ENCODE measurements around the gene OVCA2. TPM values are rescaled to one million over a fixed set of nuclear protein-coding genes. Genes with fewer than 3 reads are reported as not detected.

OVCA2 gene
- total RNA-seq, 1 experiment from 2014 or later = 42.5 TPM

DNA sequence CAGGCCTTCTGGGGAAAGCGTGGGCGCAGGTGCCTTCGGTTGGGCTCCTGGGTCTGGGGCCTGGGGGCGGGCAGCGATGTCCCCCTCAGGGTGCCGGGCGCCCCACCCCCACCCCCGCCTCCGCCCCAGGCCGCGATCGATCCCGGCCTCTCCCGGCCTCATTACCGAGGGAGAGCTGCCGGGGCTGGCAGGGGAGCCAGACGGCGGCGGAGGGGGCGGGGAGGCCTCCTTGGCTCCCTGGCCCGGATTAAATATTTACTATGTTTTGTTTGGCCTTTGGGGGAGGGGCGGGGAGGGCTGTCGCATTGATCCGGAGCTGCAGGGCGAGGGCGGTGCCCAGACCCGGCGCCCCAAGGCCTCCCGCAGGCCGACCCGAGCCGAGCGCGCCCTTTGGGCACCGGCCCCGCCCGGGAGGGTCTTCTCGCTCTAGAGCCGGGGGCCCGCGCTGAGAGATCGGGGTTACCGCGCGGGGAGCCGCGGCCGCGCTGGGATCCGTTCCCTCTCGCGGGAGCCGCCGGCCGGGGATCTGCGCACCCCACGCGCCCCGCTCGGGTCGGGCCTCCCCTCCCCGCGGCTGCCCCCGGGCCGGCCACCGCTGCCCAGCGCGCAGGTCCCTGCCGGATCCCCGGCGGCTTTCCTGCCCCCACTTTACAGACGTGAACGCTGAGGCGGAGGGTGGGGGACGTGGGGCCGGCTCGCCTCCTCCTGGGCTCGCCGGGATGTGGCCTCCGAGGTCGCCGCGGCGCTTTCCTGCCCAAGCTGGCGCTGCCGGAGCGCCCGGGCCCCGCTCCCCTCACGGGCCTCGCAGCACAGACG lies 43.7 kb upstream of the OVCA2 start:
- Histone ChIP-seq H3K36me3 (ENCODE audit: control insufficient read depth, insufficient read depth, low read length) (no peaks in the 10 kb centered on the region), H3K27me3 (ENCODE audit: control insufficient read depth, insufficient read depth, low read length) (no peaks in the 10 kb centered on the region), H3K4me1 (ENCODE audit: control insufficient read depth, insufficient read depth, low read length) (peaks cover 13% of the 10 kb centered on the region; the same call in 1 of the 2 replicates), H3K27ac (ENCODE audit: low read length) (no peak overlapping the region), H3K9me3 (ENCODE audit: control insufficient read depth, insufficient read depth, low read depth, low read length) (no peaks in the 10 kb centered on the region), H3K4me3 (ENCODE audit: low read depth in 2 of 2, low read length in 2 of 2) (peak overlapping the region; percentile 29)
- POLR2A ChIA-PET = interaction anchor here (0.6 kb wide), 1 partner anchor 281 kb away, joined by 3 read pairs; no protein-coding TSS in a partner anchor
- CTCF ChIA-PET = no interaction called here
- in situ Hi-C loops (cut with HindIII; ENCODE audit: low pct_unique_long_range_greater_than_20kb, low sequenced_read_pairs) = no loop called here
- ATAC-seq = peak; percentile 22; the same call in 1 of the 2 replicates
- intact Hi-C loops (cut with micrococcal nuclease; ENCODE audit: unreplicated experiment) = no loop called here
- DNase-seq (ENCODE audit: low read depth, low spot score) = no peak
- no TSS peak for BruUV-seq (replicated peaks)
- no peak for TF ChIP-seq REST (IDR thresholded peaks at IDR 0.05; ENCODE audit: insufficient read depth in 1 of 2, low read depth in 2 of 2, low read length in 1 of 2)
- TF ChIP-seq CTCF (IDR thresholded peaks at IDR 0.05) = no peak
- no peak for TF ChIP-seq POLR2AphosphoS5 (IDR thresholded peaks at IDR 0.05; ENCODE audit: low read depth, low read length)
- TF ChIP-seq SIN3A (IDR thresholded peaks at IDR 0.05; ENCODE audit: borderline replicate concordance, insufficient read depth, low read depth, low read length) = no peak
- TF ChIP-seq TCF7L2 (IDR thresholded peaks at IDR 0.05; ENCODE audit: low read depth, low read length) = no peak

DNA sequence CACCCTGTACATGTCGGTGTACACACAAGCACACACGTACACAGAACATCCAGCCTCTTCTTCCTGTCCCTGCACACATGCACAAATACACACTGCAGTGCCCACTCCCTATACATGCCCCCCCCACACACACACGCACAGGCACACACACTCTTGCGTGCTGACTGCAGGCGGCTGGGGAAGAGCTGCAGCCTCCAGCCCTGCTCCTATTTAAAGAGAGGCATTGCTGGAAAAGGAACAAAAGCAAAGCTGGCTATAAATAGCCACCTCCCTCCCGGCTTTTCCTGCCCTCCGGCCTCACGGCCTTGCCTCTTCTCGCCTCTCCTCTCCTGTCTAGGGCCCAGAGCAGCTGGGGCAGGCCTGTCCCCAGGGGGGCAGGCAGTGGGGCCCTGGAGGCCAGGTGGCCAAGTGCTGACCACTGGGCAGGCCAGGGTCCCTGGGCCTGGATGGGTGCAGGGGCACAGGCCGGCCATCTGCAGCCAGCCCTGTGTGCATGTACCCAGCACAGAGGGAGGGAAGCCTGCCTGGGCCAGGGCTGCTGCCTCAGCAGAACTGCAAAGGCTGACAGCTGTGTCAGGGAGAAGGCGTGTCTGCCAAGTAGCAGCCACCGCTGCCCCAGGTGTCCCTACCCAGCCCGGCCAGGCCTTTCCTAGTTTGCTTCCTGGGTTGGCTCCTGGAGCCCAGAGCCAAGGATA lies 42.1 kb upstream of the OVCA2 start:
- TF ChIP-seq SIN3A (IDR thresholded peaks at IDR 0.05; ENCODE audit: borderline replicate concordance, insufficient read depth, low read depth, low read length) = no peak
- TF ChIP-seq TCF7L2 (IDR thresholded peaks at IDR 0.05; ENCODE audit: low read depth, low read length) = 0 out of 2 replicates have a peak, but pooled peaks have one; percentile 34
- no peak for TF ChIP-seq REST (IDR thresholded peaks at IDR 0.05; ENCODE audit: insufficient read depth in 1 of 2, low read depth in 2 of 2, low read length in 1 of 2)
- no peak for TF ChIP-seq CTCF (IDR thresholded peaks at IDR 0.05)
- POLR2A ChIA-PET = no interaction called here
- Histone ChIP-seq H3K4me1 (ENCODE audit: control insufficient read depth, insufficient read depth, low read length) (peaks cover 13% of the 10 kb centered on the region; the same call in 1 of the 2 replicates), H3K9me3 (ENCODE audit: control insufficient read depth, insufficient read depth, low read depth, low read length) (no peaks in the 10 kb centered on the region), H3K27me3 (ENCODE audit: control insufficient read depth, insufficient read depth, low read length) (no peaks in the 10 kb centered on the region), H3K27ac (ENCODE audit: low read length) (no peak overlapping the region), H3K36me3 (ENCODE audit: control insufficient read depth, insufficient read depth, low read length) (no peaks in the 10 kb centered on the region), H3K4me3 (ENCODE audit: low read depth in 2 of 2, low read length in 2 of 2) (no peak overlapping the region)
- ATAC-seq (peak; percentile 79), DNase-seq (ENCODE audit: low read depth, low spot score) (no peak)
- CTCF ChIA-PET = interaction anchor here (0.8 kb wide), 1 partner anchor 91 kb away, joined by 3 read pairs; no protein-coding TSS in a partner anchor
- in situ Hi-C loops (cut with HindIII; ENCODE audit: low pct_unique_long_range_greater_than_20kb, low sequenced_read_pairs) (no loop called here), intact Hi-C loops (cut with micrococcal nuclease; ENCODE audit: unreplicated experiment) (no loop called here)
- BruUV-seq (replicated peaks) = no TSS peak
